PFSK-1 (cell line): ENCODE data around the gene RASSF4.

Experiments used
- FOXP2 ChIP-seq: optimal IDR thresholded peaks from 2 replicates; pipeline ENCODE3; 2011; ENCODE audit warnings: borderline replicate concordance, control low read depth, inconsistent platforms; ENCODE audit not compliant: insufficient read depth; ENCODE audit errors: extremely low read length, extremely low read depth
- POLR2AphosphoS5 ChIP-seq: IDR thresholded peaks from 2 replicates; pipeline ENCODE4 v1.6.1; 2012; ENCODE audit warnings: low read depth, mild to moderate bottlenecking, control low read depth, low read length, moderate library complexity
- SIN3A ChIP-seq: IDR thresholded peaks from 2 replicates; pipeline ENCODE4 v1.6.1; 2012; ENCODE audit warnings: mild to moderate bottlenecking, low read length, moderate library complexity, borderline replicate concordance; ENCODE audit not compliant: insufficient read depth
- TAF1 ChIP-seq: IDR thresholded peaks from 2 replicates; pipeline ENCODE4 v1.6.1; 2012; ENCODE audit warnings: low read length, control low read depth, borderline replicate concordance; ENCODE audit not compliant: insufficient read depth
- TF ChIP-seq, protein P1 (sequence below), 2 experiments: IDR thresholded peaks; 2 replicates each; pipeline versions ENCODE4 v1.6.1 to v1.8.0; 2011 to 2012; ENCODE audit warnings: low read depth in 2 of 2, low read length in 2 of 2, control low read depth in 1 of 2, inconsistent platforms in 1 of 2, mild to moderate bottlenecking in 1 of 2, moderate library complexity in 1 of 2; ENCODE audit not compliant: insufficient read depth in 1 of 2

Gene RASSF4

DNA sequence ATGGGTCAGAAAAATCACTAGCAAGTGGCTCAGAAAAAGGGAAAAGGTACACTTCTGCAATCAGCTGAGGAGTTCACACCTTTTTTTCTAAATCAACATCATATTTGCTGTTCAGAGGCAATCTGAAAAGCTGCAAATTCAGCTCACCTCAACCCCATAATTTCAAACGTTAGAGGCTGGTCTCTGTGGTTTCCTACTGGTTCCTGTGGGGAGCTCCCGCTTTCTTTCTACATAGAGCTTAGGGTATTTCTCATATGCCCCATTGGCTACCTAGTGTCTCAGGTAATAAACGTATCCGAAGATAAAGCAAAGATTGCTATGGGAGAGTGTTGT, 35.9 kb downstream of the RASSF4 start:
- TF ChIP-seq POLR2AphosphoS5 (no peak), FOXP2 (no peak), TAF1 (no peak), SIN3A (no peak)
- TF ChIP-seq, protein P1, sequence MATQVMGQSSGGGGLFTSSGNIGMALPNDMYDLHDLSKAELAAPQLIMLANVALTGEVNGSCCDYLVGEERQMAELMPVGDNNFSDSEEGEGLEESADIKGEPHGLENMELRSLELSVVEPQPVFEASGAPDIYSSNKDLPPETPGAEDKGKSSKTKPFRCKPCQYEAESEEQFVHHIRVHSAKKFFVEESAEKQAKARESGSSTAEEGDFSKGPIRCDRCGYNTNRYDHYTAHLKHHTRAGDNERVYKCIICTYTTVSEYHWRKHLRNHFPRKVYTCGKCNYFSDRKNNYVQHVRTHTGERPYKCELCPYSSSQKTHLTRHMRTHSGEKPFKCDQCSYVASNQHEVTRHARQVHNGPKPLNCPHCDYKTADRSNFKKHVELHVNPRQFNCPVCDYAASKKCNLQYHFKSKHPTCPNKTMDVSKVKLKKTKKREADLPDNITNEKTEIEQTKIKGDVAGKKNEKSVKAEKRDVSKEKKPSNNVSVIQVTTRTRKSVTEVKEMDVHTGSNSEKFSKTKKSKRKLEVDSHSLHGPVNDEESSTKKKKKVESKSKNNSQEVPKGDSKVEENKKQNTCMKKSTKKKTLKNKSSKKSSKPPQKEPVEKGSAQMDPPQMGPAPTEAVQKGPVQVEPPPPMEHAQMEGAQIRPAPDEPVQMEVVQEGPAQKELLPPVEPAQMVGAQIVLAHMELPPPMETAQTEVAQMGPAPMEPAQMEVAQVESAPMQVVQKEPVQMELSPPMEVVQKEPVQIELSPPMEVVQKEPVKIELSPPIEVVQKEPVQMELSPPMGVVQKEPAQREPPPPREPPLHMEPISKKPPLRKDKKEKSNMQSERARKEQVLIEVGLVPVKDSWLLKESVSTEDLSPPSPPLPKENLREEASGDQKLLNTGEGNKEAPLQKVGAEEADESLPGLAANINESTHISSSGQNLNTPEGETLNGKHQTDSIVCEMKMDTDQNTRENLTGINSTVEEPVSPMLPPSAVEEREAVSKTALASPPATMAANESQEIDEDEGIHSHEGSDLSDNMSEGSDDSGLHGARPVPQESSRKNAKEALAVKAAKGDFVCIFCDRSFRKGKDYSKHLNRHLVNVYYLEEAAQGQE (IDR thresholded peaks at IDR 0.05; ENCODE audit: insufficient read depth in 1 of 2, low read depth in 2 of 2, low read length in 2 of 2) = no peak

DNA sequence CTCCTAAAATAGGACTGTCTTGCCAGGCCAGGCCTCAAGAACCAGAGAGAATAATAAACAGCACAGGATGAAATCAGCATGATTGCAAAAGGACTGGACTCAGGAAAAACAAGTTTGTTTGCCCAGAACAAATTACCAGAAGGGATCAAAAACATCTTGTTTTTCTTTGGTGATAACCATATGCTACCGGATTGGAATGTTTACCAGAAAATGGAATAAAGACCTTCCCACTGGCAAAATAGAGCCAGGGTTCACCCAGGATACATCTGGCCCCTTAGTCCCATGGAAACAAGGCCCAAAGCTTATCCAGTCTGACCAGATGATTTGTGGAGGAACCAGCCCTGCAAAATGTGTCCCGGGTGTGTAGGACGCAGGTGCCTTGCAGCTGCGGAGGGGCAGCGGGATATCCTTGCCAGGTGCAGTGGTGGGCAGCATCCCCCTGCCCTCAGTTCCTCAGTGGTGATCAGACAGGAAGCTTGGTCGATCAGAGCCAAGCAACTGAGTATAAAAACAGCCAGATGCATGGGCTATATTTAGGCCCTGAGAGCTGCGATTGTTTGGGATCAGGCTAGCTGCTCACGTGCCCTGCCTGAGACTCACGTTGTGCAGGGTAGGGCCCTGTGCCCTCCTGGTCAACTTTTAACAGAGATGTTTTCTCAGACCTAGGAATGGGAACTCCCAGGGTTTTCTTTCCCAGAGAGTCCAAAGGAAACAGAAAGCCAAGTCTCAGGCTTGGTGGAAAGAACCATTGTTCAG, 36.5 kb downstream of the RASSF4 start:
- TF ChIP-seq SIN3A (no peak), FOXP2 (no peak), POLR2AphosphoS5 (no peak), TAF1 (no peak)
- TF ChIP-seq, protein P1 (IDR thresholded peaks at IDR 0.05; ENCODE audit: insufficient read depth in 1 of 2, low read depth in 2 of 2, low read length in 2 of 2) = no peak

DNA sequence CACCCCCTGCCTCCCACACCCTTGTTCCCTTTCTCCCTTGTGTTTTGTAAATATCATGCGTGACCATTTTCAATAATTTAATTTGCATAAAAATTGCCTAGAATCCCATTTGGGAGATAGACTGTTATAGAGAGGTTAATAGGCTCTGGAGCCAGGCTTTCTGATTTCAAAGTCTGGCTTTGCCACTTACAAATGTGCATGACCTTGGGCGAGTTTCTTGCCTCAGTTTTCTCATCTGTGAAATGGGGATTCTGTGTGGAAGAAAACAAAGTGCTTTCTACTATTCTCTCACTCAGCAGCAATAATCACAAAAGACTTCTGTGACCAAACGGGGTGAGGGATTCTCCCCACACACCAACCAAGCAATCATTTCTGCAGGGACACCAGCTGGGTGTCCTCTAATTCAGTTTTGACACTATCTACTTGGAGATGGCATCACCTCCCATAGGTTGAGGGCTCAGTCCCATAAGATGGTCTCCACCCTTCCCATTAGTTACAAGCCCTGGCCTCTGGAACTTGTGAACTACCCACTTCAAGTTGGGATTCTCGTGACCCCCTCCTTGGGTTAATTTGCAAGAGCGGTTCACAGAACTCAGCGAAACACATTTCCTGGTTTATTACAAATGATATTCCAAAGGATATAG, 37.6 kb downstream of the RASSF4 start:
- TF ChIP-seq FOXP2 (no peak), TAF1 (no peak), POLR2AphosphoS5 (no peak), SIN3A (no peak)
- TF ChIP-seq, protein P1 (IDR thresholded peaks at IDR 0.05; ENCODE audit: insufficient read depth in 1 of 2, low read depth in 2 of 2, low read length in 2 of 2) = no peak

DNA sequence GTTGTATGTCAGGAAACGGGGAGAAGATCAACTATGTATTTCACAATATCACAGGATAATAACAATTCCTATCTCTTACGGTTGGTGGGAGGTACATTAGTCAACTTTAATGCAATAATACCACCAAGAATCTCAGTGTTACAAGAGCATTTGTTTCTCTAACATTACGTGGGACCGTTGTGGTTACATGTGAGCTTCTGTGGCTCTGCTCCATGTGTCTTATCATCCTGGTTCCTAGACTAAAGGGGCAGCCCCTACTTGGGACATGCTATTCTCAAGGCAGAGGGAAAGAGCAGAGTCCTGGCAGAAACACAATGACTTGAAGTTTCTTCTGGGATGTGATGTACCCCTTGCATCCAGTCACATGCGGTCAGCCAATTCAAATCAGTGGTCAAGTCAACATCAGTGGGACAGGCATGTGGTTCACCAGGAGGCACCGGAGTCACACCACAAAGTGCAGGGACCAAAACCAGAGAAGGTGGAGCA, 38.6 kb downstream of the RASSF4 start:
- TF ChIP-seq TAF1 (no peak), POLR2AphosphoS5 (no peak), FOXP2 (no peak), SIN3A (no peak)
- TF ChIP-seq, protein P1 (IDR thresholded peaks at IDR 0.05; ENCODE audit: insufficient read depth in 1 of 2, low read depth in 2 of 2, low read length in 2 of 2) = no peak
